GM23248 (cell line): ENCODE data around the gene ZNF85. TPM values are rescaled to one million over a fixed set of nuclear protein-coding genes. Genes with fewer than 3 reads are reported as not detected.

Experiments
- DNase-seq: peaks from one replicate; pipeline ENCODE4 v3.0.0-alpha.2; 2015
- H2AFZ ChIP-seq: fragments of 200-600 bp; sonication (generic); 2 replicates; pipeline ENCODE4 v1.6.1; 2016; ENCODE audit warnings: antibody characterized with exemption
- H3F3A ChIP-seq: fragments of 200-600 bp; sonication (generic); 2 replicates; pipeline ENCODE4 v1.6.1; 2016; ENCODE audit warnings: mild to moderate bottlenecking, antibody characterized with exemption, mixed run types; ENCODE audit not compliant: insufficient read depth
- H3K27ac ChIP-seq: fragments of 200-600 bp; sonication (generic); 2 replicates; pipeline ENCODE4 v1.5.1; 2016; ENCODE audit warnings: mild to moderate bottlenecking
- H3K27me3 ChIP-seq: fragments of 200-600 bp; sonication (generic); replicated peaks from 2 replicates; pipeline ENCODE4 v1.6.1; 2016; ENCODE audit warnings: mild to moderate bottlenecking; ENCODE audit not compliant: insufficient read depth
- H3K36me3 ChIP-seq: fragments of 200-600 bp; sonication (generic); 2 replicates; pipeline ENCODE4 v1.6.1; 2016; ENCODE audit warnings: low read depth, mild to moderate bottlenecking
- H3K4me1 ChIP-seq: fragments of 200-600 bp; sonication (generic); 2 replicates; pipeline ENCODE4 v1.6.1; 2016; ENCODE audit warnings: mild to moderate bottlenecking; ENCODE audit not compliant: insufficient read depth
- H3K4me2 ChIP-seq: fragments of 200-600 bp; sonication (generic); one replicate; pipeline ENCODE4 v1.6.1; 2016; ENCODE audit warnings: mild to moderate bottlenecking; ENCODE audit not compliant: unreplicated experiment
- H3K4me3 ChIP-seq: fragments of 200-600 bp; sonication (generic); 2 replicates; pipeline ENCODE4 v1.5.1; 2016; ENCODE audit warnings: mild to moderate bottlenecking
- H3K79me2 ChIP-seq: fragments of 200-600 bp; sonication (generic); 2 replicates; pipeline ENCODE4 v1.6.1; 2016; ENCODE audit warnings: mild to moderate bottlenecking; ENCODE audit not compliant: insufficient read depth
- H3K9ac ChIP-seq: fragments of 200-600 bp; sonication (generic); 2 replicates; pipeline ENCODE4 v1.6.1; 2016; ENCODE audit warnings: mild to moderate bottlenecking
- H3K9me2 ChIP-seq: fragments of 200-600 bp; sonication (generic); 2 replicates; pipeline ENCODE4 v1.6.1; 2016; ENCODE audit warnings: mixed run types, mild to moderate bottlenecking, moderate library complexity; ENCODE audit not compliant: insufficient read depth
- H3K9me3 ChIP-seq: fragments of 200-600 bp; sonication (generic); one replicate; pipeline ENCODE4 v1.6.1; 2017; ENCODE audit warnings: low read depth
- H4K20me1 ChIP-seq: fragments of 200-600 bp; sonication (generic); 2 replicates; pipeline ENCODE4 v1.6.0; 2016; ENCODE audit not compliant: insufficient read depth
- EZH2 ChIP-seq: fragments of 200-600 bp; sonication (generic); IDR thresholded peaks from 2 replicates; pipeline ENCODE4 v1.6.1; 2018; ENCODE audit warnings: antibody characterized with exemption, mild to moderate bottlenecking; ENCODE audit not compliant: insufficient read depth, poor library complexity, severe bottlenecking
- EZH2phosphoT487 ChIP-seq: fragments of 200-600 bp; sonication (generic); IDR thresholded peaks from 2 replicates; pipeline ENCODE4 v1.6.1; 2018; ENCODE audit warnings: antibody characterized with exemption, moderate library complexity, mild to moderate bottlenecking, low read depth; ENCODE audit not compliant: insufficient read depth
- WGBS, 2 experiments: methylation state at CpG; one replicate each; pipeline ENCODE4 v1.1.6; 2015 to 2017; ENCODE audit warnings: low lambda C conversion rate in 2 of 2, low coverage in 1 of 2; ENCODE audit errors: missing lambda C conversion rate in 2 of 2; 5-methylcytosine and 5-hydroxymethylcytosine counted together
- in situ Hi-C: fragments of 300-500 bp; cut with MboI; formaldehyde crosslinking; loops from 2 replicates; pipeline ENCODE4 v1.15.0; 2020
- polyA plus RNA-seq: library from polyadenylated mRNA; unstranded; fragments of >200 nt; fragmentation: Nextera tagmentation; extraction: Ambion mirVana; gene quantifications from 2 replicates; pipeline ENCODE4 v1.2.1, GENCODE V29; 2016
- total RNA-seq: library from RNA; depleted of rRNA; stranded (reverse); fragments of >200 nt; shearing (Covaris generic); gene quantifications from 2 replicates; pipeline ENCODE4 v1.2.3, GENCODE V29; 2014; rRNA removed

Gene ZNF85
- 5.6 and 15.3 TPM in 2 replicates for total RNA-seq
- polyA plus RNA-seq = 8.9 and 9.4 TPM in 2 replicates

- Histone ChIP-seq H2AFZ (peak within 1 kb of the TSS; percentile 92), H3K27me3 (no peaks in the 10 kb centered on the region), H3K27ac (peak within 1 kb of the TSS; percentile 96), H3K4me1 (peaks cover 29% of the 10 kb centered on the region), H3K36me3 (no peaks in the 10 kb centered on the region), H3K9me3 (no peaks in the 10 kb centered on the region), H3K4me2 (peak within 1 kb of the TSS; percentile 81), H3K9ac (peak within 1 kb of the TSS; percentile 97), H3F3A (no peaks in the 10 kb centered on the region), H3K79me2 (peaks cover 39% of the 10 kb centered on the region), H3K4me3 (peak within 1 kb of the TSS; percentile 86), H4K20me1 (no peaks in the 10 kb centered on the region), H3K9me2 (no peaks in the 10 kb centered on the region)
- WGBS, 2 experiments = 1% methylated on average over 38 of the region's 38 CpGs
- DNase-seq = peak; percentile 93
- TF ChIP-seq EZH2phosphoT487 (no peak), EZH2 (no peak)
- in situ Hi-C loops = no loop called here
Observed at GRCh38 chr19:20923077-20923871, at the start of gene ZNF85. Gene ZNF85, plus strand, starts transcription at chr19:20923251. Its CDS starts 150 bp downstream, at chr19:20923401.

GRCh38 chr19:20879501-20879900 is 43.5 kb upstream of the ZNF85 start:
- no peaks in the 10 kb centered on the region for H3K27me3 ChIP-seq
- H3K9ac ChIP-seq = no peak overlapping the region
- in situ Hi-C loops = no loop called here
- no peak overlapping the region for H3K4me3 ChIP-seq
- H3K4me1 ChIP-seq = no peaks in the 10 kb centered on the region
- no peak overlapping the region for H3K4me2 ChIP-seq
- 31 to 40% methylated on average over 1 of the region's 1 CpG for WGBS, 2 experiments
- no peak for DNase-seq
- no peaks in the 10 kb centered on the region for H3K36me3 ChIP-seq
- H3K9me3 ChIP-seq = no peaks in the 10 kb centered on the region
- H3F3A ChIP-seq = no peaks in the 10 kb centered on the region
- H3K9me2 ChIP-seq = no peaks in the 10 kb centered on the region
- H3K79me2 ChIP-seq = no peaks in the 10 kb centered on the region
- H2AFZ ChIP-seq = no peak overlapping the region
- no peak for TF ChIP-seq EZH2phosphoT487
- no peak for TF ChIP-seq EZH2
- H4K20me1 ChIP-seq = no peaks in the 10 kb centered on the region
- H3K27ac ChIP-seq = no peak overlapping the region

GRCh38 chr19:20912973-20913372 is 10.1 kb upstream of the ZNF85 start:
- Histone ChIP-seq H3K27ac (no peak overlapping the region), H3K4me1 (no peaks in the 10 kb centered on the region), H3K4me2 (no peak overlapping the region), H3K9ac (no peak overlapping the region), H3K9me3 (no peaks in the 10 kb centered on the region), H3F3A (no peaks in the 10 kb centered on the region), H3K36me3 (no peaks in the 10 kb centered on the region), H3K9me2 (no peaks in the 10 kb centered on the region), H3K4me3 (no peak overlapping the region), H2AFZ (no peak overlapping the region), H3K79me2 (no peaks in the 10 kb centered on the region), H3K27me3 (no peaks in the 10 kb centered on the region), H4K20me1 (no peaks in the 10 kb centered on the region)
- no peak for TF ChIP-seq EZH2
- TF ChIP-seq EZH2phosphoT487 = no peak
- DNase-seq = no peak
- in situ Hi-C loops = no loop called here
- 41 to 50% methylated on average over 3 of the region's 3 CpGs for WGBS, 2 experiments

GRCh38 chr19:20925481-20925880 is 2.4 kb downstream of the ZNF85 start:
- Histone ChIP-seq H3K4me1 (peaks cover 35% of the 10 kb centered on the region), H3K4me2 (no peak overlapping the region), H3K79me2 (peaks cover 55% of the 10 kb centered on the region), H3K4me3 (no peak overlapping the region), H3K36me3 (no peaks in the 10 kb centered on the region; the same call in 1 of the 2 replicates), H3F3A (0 out of 2 replicates have a peak, but pooled peaks cover 4% of the 10 kb centered on the region), H3K9me2 (no peaks in the 10 kb centered on the region), H3K9me3 (no peaks in the 10 kb centered on the region), H3K27ac (no peak overlapping the region), H3K9ac (no peak overlapping the region), H3K27me3 (no peaks in the 10 kb centered on the region), H4K20me1 (no peaks in the 10 kb centered on the region), H2AFZ (no peak overlapping the region)
- in situ Hi-C loops = no loop called here
- TF ChIP-seq EZH2phosphoT487 = no peak
- TF ChIP-seq EZH2 = no peak
- no peak for DNase-seq
- 92 to 100% methylated on average over 2 of the region's 2 CpGs for WGBS, 2 experiments
